Activated CD4-positive, CD25-positive, alpha-beta regulatory T cell treated with anti-CD3 and anti-CD28 coated beads, Interleukin-2, amount 50 U/mL, for 24 hours (primary cell): ENCODE measurements around the gene BCKDHB.

Source experiments
- ATAC-seq, 2 donors: fragments of 150-1000 bp; cut with Tn5 transposase; one replicate each; pipeline ENCODE4 v1.10.0; 2021; ENCODE audit warnings: mild to moderate bottlenecking in 1 of 2, moderate library complexity in 1 of 2

The BCKDHB gene

GRCh38 chr6:80333342-80333741 lies 226.9 kb downstream of the BCKDHB start:
- ATAC-seq, result no peak

- ATAC-seq, result no peak
Measured at GRCh38 chr6:80335121-80335531, 228.7 kb downstream of the BCKDHB start.

GRCh38 chr6:80336911-80337310 lies 230.4 kb downstream of the BCKDHB start:
- no peak for ATAC-seq

- peak; percentile 53 to 64 for ATAC-seq
Measured at GRCh38 chr6:80338201-80338836, 231.8 kb downstream of the BCKDHB start.

- ATAC-seq, result no peak
Measured at GRCh38 chr6:80339421-80339820, 232.9 kb downstream of the BCKDHB start.

- ATAC-seq, result no peak
Measured at GRCh38 chr6:80340280-80340679, 233.8 kb downstream of the BCKDHB start.

- ATAC-seq, result no peak
Measured at GRCh38 chr6:80340686-80341085, 234.2 kb downstream of the BCKDHB start.

GRCh38 chr6:80341330-80341729 lies 234.9 kb downstream of the BCKDHB start:
- ATAC-seq, result no peak

- no peak for ATAC-seq
Measured at GRCh38 chr6:80343511-80343910, 237.0 kb downstream of the BCKDHB start.

- ATAC-seq, result no peak
Measured at GRCh38 chr6:80347101-80347500, 240.6 kb downstream of the BCKDHB start.

GRCh38 chr6:80348263-80348662 lies 241.8 kb downstream of the BCKDHB start:
- ATAC-seq, result no peak

GRCh38 chr6:80356000-80356399 lies 249.5 kb downstream of the BCKDHB start:
- ATAC-seq, result no peak

GRCh38 chr6:80356545-80356944 lies 250.1 kb downstream of the BCKDHB start:
- ATAC-seq, result no peak

- ATAC-seq, result no peak
Measured at GRCh38 chr6:80357081-80357480, 250.6 kb downstream of the BCKDHB start.

GRCh38 chr6:80357674-80358073 lies 251.2 kb downstream of the BCKDHB start:
- ATAC-seq, result no peak

- no peak for ATAC-seq
Measured at GRCh38 chr6:80363501-80364122, 257.1 kb downstream of the BCKDHB start.

- no peak for ATAC-seq
Measured at GRCh38 chr6:80364149-80364548, 257.7 kb downstream of the BCKDHB start.

- no peak for ATAC-seq
Measured at GRCh38 chr6:80366051-80366450, 259.6 kb downstream of the BCKDHB start.

- no peak for ATAC-seq
Measured at GRCh38 chr6:80366714-80367113, 260.2 kb downstream of the BCKDHB start.

GRCh38 chr6:80376411-80376810 lies 269.9 kb downstream of the BCKDHB start:
- ATAC-seq, result no peak

GRCh38 chr6:80380566-80380965 lies 274.1 kb downstream of the BCKDHB start:
- ATAC-seq, result no peak

GRCh38 chr6:80382811-80383210 lies 276.3 kb downstream of the BCKDHB start:
- no peak for ATAC-seq

GRCh38 chr6:80388507-80388906 lies 282.0 kb downstream of the BCKDHB start:
- no peak for ATAC-seq
